ENCODE measurements around the gene SPINDOC. TPM values are rescaled to one million over a fixed set of nuclear protein-coding genes. Genes with fewer than 3 reads are reported as not detected.

SPINDOC gene
- total and polyA plus RNA-seq, 12 donors, result 7.0 to 13.2 (median 9.6) TPM

- no peak for TF ChIP-seq CTCF (IDR thresholded peaks at IDR 0.05)
- no peaks in the 10 kb centered on the region for H3K27me3 ChIP-seq
- peak; percentile 30 to 34 for DNase-seq
- no peaks in the 10 kb centered on the region for H3K9me3 ChIP-seq
- peak in 1 of 8 donors; percentile 0 for ATAC-seq
- peak overlapping the region; percentile 63 to 95 (median 86) for H3K27ac ChIP-seq
- H3K4me1 ChIP-seq, result peaks cover 17 to 67% (median 62%) of the 10 kb centered on the region in 9 donors
- peak overlapping the region; percentile 54 to 97 (median 92) for H3K4me3 ChIP-seq
- peaks cover 0 to 34% (median 0%) of the 10 kb centered on the region in 9 donors for H3K36me3 ChIP-seq
- WGBS, 2 donors, result 1% methylated on average over 39 to 40 of the region's 40 CpGs
- intact Hi-C loops (cut with DNase I), result loop anchor here in 6 of 10 donors (2.0 to 5.0 kb wide), 9 partner anchors 33 to 1443 kb away; partner anchors contain the start of gene ZFTA (in 1 of the 6)
Measured at GRCh38 chr11:63839508-63840355, 26.5 kb downstream of the SPINDOC start.

DNA sequence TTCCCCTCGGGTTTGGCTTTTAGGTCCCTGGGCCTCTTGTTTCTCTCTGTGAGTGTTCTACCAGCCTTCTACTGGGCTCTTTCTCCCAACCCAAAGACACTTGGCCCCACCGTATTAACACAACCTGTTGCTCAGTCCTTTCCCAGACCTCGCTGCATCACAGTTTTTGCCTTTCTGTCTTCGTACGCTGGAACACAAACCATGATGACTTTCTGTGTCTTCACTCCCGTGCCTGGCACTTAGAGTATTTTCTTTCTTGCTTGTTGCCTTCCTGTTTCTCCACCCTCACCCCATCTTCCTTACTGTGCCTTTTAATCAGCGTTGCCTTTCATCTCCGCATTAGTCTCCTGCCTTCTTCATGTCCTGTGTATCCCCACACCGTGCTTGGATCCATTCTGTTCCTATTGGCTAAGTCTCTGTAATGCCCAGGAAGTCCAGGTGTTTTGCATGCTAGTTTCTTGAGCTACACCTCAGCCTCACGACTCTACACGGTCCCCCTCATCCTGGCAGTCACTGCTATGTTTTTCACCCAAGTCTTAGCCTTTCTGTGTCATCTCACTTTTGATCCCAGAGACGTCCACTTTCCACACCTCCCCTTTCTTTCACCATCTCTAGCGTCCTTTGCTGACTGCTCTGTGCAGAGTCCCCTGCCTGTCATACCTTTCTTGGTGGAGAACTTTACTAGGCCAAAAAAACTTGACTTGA is 27.3 kb downstream of the SPINDOC start:
- Histone ChIP-seq H3K36me3 (peaks cover 0 to 40% (median 0%) of the 10 kb centered on the region in 9 donors), H3K9me3 (no peaks in the 10 kb centered on the region), H3K4me3 (peak overlapping the region in 9 of 10 donors; percentile 75 to 97 (median 93)), H3K27ac (peak overlapping the region in 8 of 10 donors; percentile 82 to 95 (median 90)), H3K27me3 (no peaks in the 10 kb centered on the region), H3K4me1 (peaks cover 17 to 75% (median 70%) of the 10 kb centered on the region in 9 donors)
- TF ChIP-seq CTCF (IDR thresholded peaks at IDR 0.05), result no peak
- 7% methylated on average over 13 of the region's 13 CpGs for WGBS, 2 donors
- DNase-seq (no peak), ATAC-seq (no peak)
- intact Hi-C loops (cut with DNase I), result loop anchor here in 1 of 10 donors (2.0 kb wide), 1 partner anchor 68 kb away; no protein-coding TSS in a partner anchor

- 22 to 36% methylated on average over 3 of the region's 3 CpGs for WGBS, 2 donors
- Histone ChIP-seq H3K27me3 (no peaks in the 10 kb centered on the region), H3K27ac (peak overlapping the region in 6 of 10 donors; percentile 41 to 95 (median 83)), H3K9me3 (no peaks in the 10 kb centered on the region), H3K4me1 (peaks cover 17 to 85% (median 76%) of the 10 kb centered on the region in 9 donors), H3K36me3 (peaks cover 0 to 46% (median 0%) of the 10 kb centered on the region in 9 donors), H3K4me3 (peak overlapping the region in 7 of 10 donors; percentile 75 to 97 (median 93))
- DNase-seq, result peak in 1 of 2 donors; percentile 29
- TF ChIP-seq CTCF (IDR thresholded peaks at IDR 0.05), result no peak
- intact Hi-C loops (cut with DNase I), result loop anchor here in 1 of 10 donors (2.0 kb wide), 1 partner anchor 67 kb away; no protein-coding TSS in a partner anchor
- no peak for ATAC-seq
Measured at GRCh38 chr11:63841554-63841953, 28.3 kb downstream of the SPINDOC start.

GRCh38 chr11:63843041-63843440 is 29.8 kb downstream of the SPINDOC start:
- Histone ChIP-seq H3K27ac (peak overlapping the region in 8 of 10 donors; percentile 27 to 89 (median 57)), H3K36me3 (peaks cover 0 to 46% (median 0%) of the 10 kb centered on the region in 9 donors)

More at GRCh38 chr11:63843041-63843440, 29.8 kb downstream of the SPINDOC start:
- H3K27me3 ChIP-seq, result no peaks in the 10 kb centered on the region
- no peak for ATAC-seq
- no peaks in the 10 kb centered on the region for H3K9me3 ChIP-seq
- no peak for TF ChIP-seq CTCF (IDR thresholded peaks at IDR 0.05)
- H3K4me1 ChIP-seq, result peaks cover 19 to 90% (median 79%) of the 10 kb centered on the region in 9 donors
- 30 to 31% methylated on average over 1 of the region's 1 CpG for WGBS, 2 donors
- H3K4me3 ChIP-seq, result no peak overlapping the region
- DNase-seq, result no peak
- intact Hi-C loops (cut with DNase I), result no loop called here
